ENCODE measurements around the gene AHDC1. TPM values are rescaled to one million over a fixed set of nuclear protein-coding genes. Genes with fewer than 3 reads are reported as not detected.

The AHDC1 gene
- total and polyA plus RNA-seq, 9 of the 15 experiments (the other 6 are each of a cell fraction or from before 2014, with no cell fraction given), result 0.21 to 36.4 (median 4.7) TPM

DNA sequence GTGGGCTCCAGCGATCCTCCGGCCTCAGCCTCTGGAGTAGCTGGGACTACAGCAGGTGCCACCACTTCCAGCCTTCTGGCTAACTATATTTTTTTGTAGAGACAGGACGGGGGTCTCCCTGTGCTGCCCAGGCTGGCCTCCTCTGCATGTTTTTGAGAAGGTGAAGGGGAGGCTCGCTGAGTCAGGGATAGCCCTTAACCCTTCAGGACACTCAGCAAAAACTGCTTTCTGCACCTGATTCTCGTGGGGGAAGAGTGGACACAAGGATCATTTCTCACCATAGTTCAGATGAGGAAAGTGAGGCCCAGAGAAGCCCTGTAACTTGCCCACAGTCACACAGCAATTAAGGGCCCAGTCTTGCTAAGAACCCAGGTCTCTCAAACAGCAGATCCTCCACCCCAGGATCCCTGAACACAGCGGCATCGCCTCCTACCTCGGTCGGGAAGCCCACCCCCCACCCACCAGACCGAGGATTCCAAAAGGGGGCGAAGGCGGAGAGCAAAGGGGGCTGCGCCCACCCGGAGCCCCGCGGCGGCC lies 29.8 kb upstream of the AHDC1 start:
- Histone ChIP-seq H3K36me3 (ENCODE audit: control insufficient read depth, insufficient read depth, low read length) (no peaks in the 10 kb centered on the region), H3K27me3 (ENCODE audit: control insufficient read depth in 2 of 2, insufficient read depth in 2 of 2, low read length in 2 of 2) (peaks cover 6 to 20% of the 10 kb centered on the region in 2 experiments; a peak in 3 of 5 replicates), H3K9me3 (replicated peaks; ENCODE audit: control insufficient read depth, insufficient read depth, low read depth, low read length) (no peaks in the 10 kb centered on the region), H4K20me1 (replicated peaks; ENCODE audit: control insufficient read depth, insufficient read depth, low read length) (no peaks in the 10 kb centered on the region), H3K79me2 (ENCODE audit: control insufficient read depth, insufficient read depth, low read length) (no peaks in the 10 kb centered on the region), H2AFZ (ENCODE audit: low read depth, low read length) (peak overlapping the region; percentile 37), H3K27ac (ENCODE audit: extremely low read depth, low read depth, low read length) (no peak overlapping the region), H3K4me3 (peak overlapping the region; percentile 15; the same call in 1 of the 2 replicates), H3K9me1 (ENCODE audit: control insufficient read depth, insufficient read depth, low read length) (no peaks in the 10 kb centered on the region), H3K4me1 (replicated peaks in 1 of 2; ENCODE audit: control insufficient read depth in 2 of 2, insufficient read depth in 2 of 2, low read length in 2 of 2) (peaks cover 13 to 17% of the 10 kb centered on the region in 2 experiments; a peak in 4 of 5 replicates), H3K4me2 (ENCODE audit: insufficient read depth, low read length) (no peak overlapping the region), H3K9ac (ENCODE audit: insufficient read depth in 1 of 2, low read depth in 2 of 2, low read length in 2 of 2) (peak overlapping the region in 1 of 2 experiments; percentile 79; a peak in 1 of 4 replicates)
- in situ Hi-C loops (cut with MboI), result no loop called here
- ChIA-PET POLR2A (interaction anchor here (0.6 kb wide), 1 partner anchor 13 kb away, joined by 5 read pairs; no protein-coding TSS in a partner anchor), CTCF (ENCODE audit: low intra/inter-chr PET ratio) (no interaction called here)
- intact Hi-C loops (cut with micrococcal nuclease), result no loop called here
- WGBS (ENCODE audit: insufficient coverage, low coverage, missing lambda C conversion rate), result 59% methylated on average over 16 of the region's 17 CpGs
- no peak for DNase-seq (ENCODE audit: extremely low read depth in 1 of 4, low spot score in 3 of 4)
- no peak for FAIRE-seq
- TF ChIP-seq SMARCA5 (IDR thresholded peaks at IDR 0.05), result peak; percentile 54; the same call in 1 of the 2 replicates
- TF ChIP-seq, protein P1, sequence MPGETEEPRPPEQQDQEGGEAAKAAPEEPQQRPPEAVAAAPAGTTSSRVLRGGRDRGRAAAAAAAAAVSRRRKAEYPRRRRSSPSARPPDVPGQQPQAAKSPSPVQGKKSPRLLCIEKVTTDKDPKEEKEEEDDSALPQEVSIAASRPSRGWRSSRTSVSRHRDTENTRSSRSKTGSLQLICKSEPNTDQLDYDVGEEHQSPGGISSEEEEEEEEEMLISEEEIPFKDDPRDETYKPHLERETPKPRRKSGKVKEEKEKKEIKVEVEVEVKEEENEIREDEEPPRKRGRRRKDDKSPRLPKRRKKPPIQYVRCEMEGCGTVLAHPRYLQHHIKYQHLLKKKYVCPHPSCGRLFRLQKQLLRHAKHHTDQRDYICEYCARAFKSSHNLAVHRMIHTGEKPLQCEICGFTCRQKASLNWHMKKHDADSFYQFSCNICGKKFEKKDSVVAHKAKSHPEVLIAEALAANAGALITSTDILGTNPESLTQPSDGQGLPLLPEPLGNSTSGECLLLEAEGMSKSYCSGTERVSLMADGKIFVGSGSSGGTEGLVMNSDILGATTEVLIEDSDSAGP (CRISPR knock-in tag; IDR thresholded peaks at IDR 0.05), result no peak
- 0 out of 2 replicates have a peak, but pooled peaks have one; percentile 26 for TF ChIP-seq HDAC2 (IDR thresholded peaks at IDR 0.05)
- TF ChIP-seq RNF2 (IDR thresholded peaks at IDR 0.05), result no peak
- TF ChIP-seq DNMT1 (IDR thresholded peaks at IDR 0.05), result no peak
- peak; percentile 57; the same call in 1 of the 2 replicates for TF ChIP-seq BCOR (IDR thresholded peaks at IDR 0.05)
- TF ChIP-seq KDM1A (IDR thresholded peaks at IDR 0.05), result peak in 1 of 2 experiments; percentile 7; a peak in 1 of 4 replicates
- TF ChIP-seq ZNF316 (IDR thresholded peaks at IDR 0.05), result peak; percentile 20; the same call in 1 of the 2 replicates
- TF ChIP-seq ZFP36 (IDR thresholded peaks at IDR 0.05; ENCODE audit: low read depth, low read length, partially characterized antibody), result peak; percentile 85
- peak; percentile 43 for TF ChIP-seq RBM25 (IDR thresholded peaks at IDR 0.05; ENCODE audit: low read depth, low read length, severe bottlenecking)
- TF ChIP-seq ZNF507 (tag; conservative IDR thresholded peaks at IDR 0.05), result no peak
- BruUV-seq (replicated peaks), result no TSS peak
- no peak for ATAC-seq

All from K562 (cell line).